Muscle layer of colon (tissue), 2 donors: ENCODE results near the gene FAM3A.
A peak's percentile ranks its signal among the peaks of the same experiment; 100 is the strongest.
"Not testable (repeated sequence)": the region's sequence is repeated elsewhere in the genome, so short reads cannot be mapped to it uniquely, and the experiment has no call there.

Experiments
- H3K27ac ChIP-seq: one replicate; pipeline ENCODE4 v1.7.0; 2013; ENCODE audit warnings: low read depth, mild to moderate bottlenecking, low read length, moderate library complexity
- H3K27me3 ChIP-seq, 2 donors: one replicate each; pipeline ENCODE4 v1.7.0; 2013; ENCODE audit warnings: low read length in 2 of 2, mild to moderate bottlenecking in 2 of 2; ENCODE audit not compliant: insufficient read depth in 2 of 2, control insufficient read depth in 1 of 2
- H3K36me3 ChIP-seq: one replicate; pipeline ENCODE4 v1.7.0; 2013; ENCODE audit warnings: mild to moderate bottlenecking, low read length; ENCODE audit not compliant: insufficient read depth
- H3K4me1 ChIP-seq: one replicate; pipeline ENCODE4 v1.7.0; 2013; ENCODE audit warnings: mild to moderate bottlenecking, low read length; ENCODE audit not compliant: insufficient read depth
- H3K4me3 ChIP-seq, 2 donors: one replicate each; pipeline ENCODE4 v1.7.0; 2013; ENCODE audit warnings: low read length in 2 of 2, low read depth in 1 of 2, mild to moderate bottlenecking in 1 of 2, moderate library complexity in 1 of 2
- H3K9ac ChIP-seq: one replicate; pipeline ENCODE4 v1.7.0; 2013; ENCODE audit warnings: low read length
- H3K9me3 ChIP-seq: one replicate; pipeline ENCODE4 v1.7.0; 2013; ENCODE audit warnings: mild to moderate bottlenecking, low read length
- donor health status: abdominal sarcoma.
- donor health status: Adenocarcinoma of cecum.

The FAM3A gene

GRCh38 chrX:154545673-154546274 is 29.7 kb upstream of the FAM3A start:
- Histone ChIP-seq H3K27me3 (peaks cover 0 to 4% of the 10 kb centered on the region in 2 donors), H3K4me1 (no peaks in the 10 kb centered on the region), H3K27ac (no peak overlapping the region), H3K9me3 (no peaks in the 10 kb centered on the region), H3K4me3 (peak overlapping the region in 1 of 2 donors; percentile 51), H3K36me3 (no peaks in the 10 kb centered on the region), H3K9ac (no peak overlapping the region)

- Histone ChIP-seq H3K9me3 (no peaks in the 10 kb centered on the region), H3K27ac (no peak overlapping the region), H3K4me1 (no peaks in the 10 kb centered on the region), H3K9ac (no peak overlapping the region), H3K4me3 (no peak overlapping the region), H3K27me3 (peaks cover 0 to 4% of the 10 kb centered on the region in 2 donors), H3K36me3 (no peaks in the 10 kb centered on the region)
These were observed 26.8 kb upstream of the FAM3A start for GRCh38 chrX:154542723-154543424.

- Histone ChIP-seq H3K4me3 (no peak overlapping the region), H3K9ac (no peak overlapping the region), H3K27me3 (peaks cover 0 to 2% of the 10 kb centered on the region in 2 donors), H3K4me1 (no peaks in the 10 kb centered on the region), H3K27ac (no peak overlapping the region), H3K36me3 (no peaks in the 10 kb centered on the region), H3K9me3 (no peaks in the 10 kb centered on the region)
These were observed 26.1 kb upstream of the FAM3A start for GRCh38 chrX:154541896-154542722.

GRCh38 chrX:154541589-154541895 is 25.5 kb upstream of the FAM3A start:
- Histone ChIP-seq H3K9me3 (no peaks in the 10 kb centered on the region), H3K27ac (no peak overlapping the region), H3K36me3 (no peaks in the 10 kb centered on the region), H3K4me1 (no peaks in the 10 kb centered on the region), H3K4me3 (no peak overlapping the region), H3K9ac (no peak overlapping the region), H3K27me3 (no peaks in the 10 kb centered on the region)

GRCh38 chrX:154540897-154541535 is 25.0 kb upstream of the FAM3A start:
- Histone ChIP-seq H3K9me3 (no peaks in the 10 kb centered on the region), H3K9ac (no peak overlapping the region), H3K4me1 (no peaks in the 10 kb centered on the region), H3K4me3 (no peak overlapping the region), H3K27me3 (no peaks in the 10 kb centered on the region), H3K27ac (no peak overlapping the region), H3K36me3 (no peaks in the 10 kb centered on the region)

- not testable (repeated sequence) for H3K27ac ChIP-seq, H3K27me3 ChIP-seq, H3K9me3 ChIP-seq, H3K36me3 ChIP-seq, H3K4me3 ChIP-seq, H3K4me1 ChIP-seq, H3K9ac ChIP-seq
These were observed 24.3 kb upstream of the FAM3A start for GRCh38 chrX:154540365-154540764.

GRCh38 chrX:154539077-154539476 is 23.0 kb upstream of the FAM3A start:
- Histone ChIP-seq H3K27me3 (peaks cover 0 to 6% of the 10 kb centered on the region in 2 donors), H3K27ac (no peak overlapping the region), H3K4me3 (no peak overlapping the region), H3K9me3 (no peaks in the 10 kb centered on the region), H3K36me3 (peaks cover 7% of the 10 kb centered on the region), H3K9ac (no peak overlapping the region), H3K4me1 (peaks cover 4% of the 10 kb centered on the region)

- Histone ChIP-seq H3K36me3 (peaks cover 7% of the 10 kb centered on the region), H3K9me3 (no peaks in the 10 kb centered on the region), H3K9ac (no peak overlapping the region), H3K27ac (no peak overlapping the region), H3K27me3 (peaks cover 0 to 10% of the 10 kb centered on the region in 2 donors), H3K4me3 (no peak overlapping the region), H3K4me1 (peaks cover 4% of the 10 kb centered on the region)
These were observed 19.9 kb upstream of the FAM3A start for GRCh38 chrX:154535892-154536291.

GRCh38 chrX:154534526-154535322 is 18.7 kb upstream of the FAM3A start:
- Histone ChIP-seq H3K27me3 (peaks cover 0 to 14% of the 10 kb centered on the region in 2 donors), H3K36me3 (peaks cover 7% of the 10 kb centered on the region), H3K4me1 (peaks cover 4% of the 10 kb centered on the region), H3K9ac (no peak overlapping the region), H3K4me3 (no peak overlapping the region), H3K9me3 (no peaks in the 10 kb centered on the region), H3K27ac (no peak overlapping the region)

GRCh38 chrX:154532690-154533089 is 16.7 kb upstream of the FAM3A start:
- Histone ChIP-seq H3K27ac (no peak overlapping the region), H3K9ac (no peak overlapping the region), H3K4me3 (no peak overlapping the region), H3K4me1 (peaks cover 4% of the 10 kb centered on the region), H3K36me3 (peaks cover 7% of the 10 kb centered on the region), H3K27me3 (peaks cover 0 to 14% of the 10 kb centered on the region in 2 donors), H3K9me3 (no peaks in the 10 kb centered on the region)

GRCh38 chrX:154531626-154532025 is 15.6 kb upstream of the FAM3A start:
- Histone ChIP-seq H3K27ac (no peak overlapping the region), H3K36me3 (peaks cover 7% of the 10 kb centered on the region), H3K9ac (no peak overlapping the region), H3K27me3 (peaks cover 0 to 14% of the 10 kb centered on the region in 2 donors), H3K9me3 (no peaks in the 10 kb centered on the region), H3K4me3 (no peak overlapping the region), H3K4me1 (peaks cover 7% of the 10 kb centered on the region)
